BE2C (cell line): ENCODE data around the gene OPRD1.

Experiments used
- DNase-seq: peaks from one replicate; pipeline ENCODE4 v3.0.0-alpha.2; 2020
- H3K27me3 ChIP-seq: fragments of 250-450 bp; sonication (Bioruptor Pico); 2 replicates; pipeline ENCODE4 v1.5.1; 2020; ENCODE audit warnings: mild to moderate bottlenecking
- H3K36me3 ChIP-seq: fragments of 250-450 bp; sonication (Bioruptor Pico); 2 replicates; pipeline ENCODE4 v1.5.1; 2020; ENCODE audit warnings: mild to moderate bottlenecking
- H3K4me1 ChIP-seq: fragments of 250-450 bp; sonication (Bioruptor Pico); 2 replicates; pipeline ENCODE4 v1.5.1; 2020
- H3K4me3 ChIP-seq: 2 replicates; pipeline ENCODE4 v1.5.1; 2011; ENCODE audit warnings: low read depth, low read length
- H3K9me3 ChIP-seq: fragments of 250-450 bp; sonication (Bioruptor Pico); 2 replicates; pipeline ENCODE4 v1.5.1; 2020
- TF ChIP-seq, protein P1 (sequence below): IDR thresholded peaks from 2 replicates; pipeline ENCODE4 v1.5.1; 2012; ENCODE audit warnings: mild to moderate bottlenecking, low read depth, low read length

The OPRD1 gene

DNA sequence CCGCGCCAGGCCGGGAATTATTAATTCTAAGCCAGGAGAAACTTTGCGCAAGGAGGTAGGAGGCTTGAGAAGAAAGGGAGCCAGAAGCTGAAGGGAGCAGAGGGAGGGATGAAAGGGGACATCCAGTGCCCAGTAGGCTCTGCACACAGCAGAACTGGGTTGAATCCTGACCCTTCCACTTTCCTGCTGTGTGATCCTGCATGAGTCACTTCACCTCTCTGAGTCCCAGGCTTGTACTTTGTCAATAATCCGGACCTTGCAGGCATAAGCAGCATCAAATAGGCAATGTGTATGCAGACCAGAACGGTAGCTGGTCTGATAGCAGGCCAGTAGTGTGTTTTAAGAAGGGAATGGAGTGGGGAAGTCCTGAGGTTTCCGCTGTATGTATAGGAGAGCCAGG lies 76.9 kb downstream of the OPRD1 start:
- peaks cover 20% of the 10 kb centered on the region for H3K4me1 ChIP-seq
- no peak for DNase-seq

DNA sequence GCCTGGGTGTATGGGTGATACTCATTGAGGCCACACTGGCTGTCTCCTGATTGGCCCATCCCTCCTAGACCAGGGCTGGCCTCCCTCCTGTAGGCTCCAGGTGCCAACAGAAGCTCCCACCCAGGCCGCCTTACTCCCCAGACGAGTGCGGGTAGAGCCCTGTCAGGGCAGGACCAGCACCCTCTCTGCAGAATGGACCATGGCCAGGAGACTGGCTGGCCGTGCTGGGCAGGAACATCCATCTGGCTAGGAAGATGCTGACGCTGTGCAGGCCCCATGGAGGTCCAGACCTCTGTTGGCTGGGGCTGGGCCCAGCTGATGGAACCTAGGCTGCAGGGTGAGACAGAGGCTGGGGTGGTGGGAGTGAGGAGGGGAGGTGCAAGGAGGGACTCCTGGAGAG lies 77.4 kb downstream of the OPRD1 start:
- Histone ChIP-seq H3K36me3 (0 out of 2 replicates have a peak, but pooled peaks cover 3% of the 10 kb centered on the region), H3K4me3 (no peak overlapping the region), H3K4me1 (peaks cover 16% of the 10 kb centered on the region), H3K27me3 (no peaks in the 10 kb centered on the region), H3K9me3 (no peaks in the 10 kb centered on the region)
- TF ChIP-seq, protein P1, sequence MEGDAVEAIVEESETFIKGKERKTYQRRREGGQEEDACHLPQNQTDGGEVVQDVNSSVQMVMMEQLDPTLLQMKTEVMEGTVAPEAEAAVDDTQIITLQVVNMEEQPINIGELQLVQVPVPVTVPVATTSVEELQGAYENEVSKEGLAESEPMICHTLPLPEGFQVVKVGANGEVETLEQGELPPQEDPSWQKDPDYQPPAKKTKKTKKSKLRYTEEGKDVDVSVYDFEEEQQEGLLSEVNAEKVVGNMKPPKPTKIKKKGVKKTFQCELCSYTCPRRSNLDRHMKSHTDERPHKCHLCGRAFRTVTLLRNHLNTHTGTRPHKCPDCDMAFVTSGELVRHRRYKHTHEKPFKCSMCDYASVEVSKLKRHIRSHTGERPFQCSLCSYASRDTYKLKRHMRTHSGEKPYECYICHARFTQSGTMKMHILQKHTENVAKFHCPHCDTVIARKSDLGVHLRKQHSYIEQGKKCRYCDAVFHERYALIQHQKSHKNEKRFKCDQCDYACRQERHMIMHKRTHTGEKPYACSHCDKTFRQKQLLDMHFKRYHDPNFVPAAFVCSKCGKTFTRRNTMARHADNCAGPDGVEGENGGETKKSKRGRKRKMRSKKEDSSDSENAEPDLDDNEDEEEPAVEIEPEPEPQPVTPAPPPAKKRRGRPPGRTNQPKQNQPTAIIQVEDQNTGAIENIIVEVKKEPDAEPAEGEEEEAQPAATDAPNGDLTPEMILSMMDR = no peak
- DNase-seq = no peak

More for the DNA sequence above, 76.9 kb downstream of the OPRD1 start:
- no peaks in the 10 kb centered on the region for H3K27me3 ChIP-seq
- H3K4me3 ChIP-seq = no peak overlapping the region
- no peaks in the 10 kb centered on the region for H3K9me3 ChIP-seq
- 0 out of 2 replicates have a peak, but pooled peaks cover 3% of the 10 kb centered on the region for H3K36me3 ChIP-seq
- TF ChIP-seq, protein P1 = no peak

DNA sequence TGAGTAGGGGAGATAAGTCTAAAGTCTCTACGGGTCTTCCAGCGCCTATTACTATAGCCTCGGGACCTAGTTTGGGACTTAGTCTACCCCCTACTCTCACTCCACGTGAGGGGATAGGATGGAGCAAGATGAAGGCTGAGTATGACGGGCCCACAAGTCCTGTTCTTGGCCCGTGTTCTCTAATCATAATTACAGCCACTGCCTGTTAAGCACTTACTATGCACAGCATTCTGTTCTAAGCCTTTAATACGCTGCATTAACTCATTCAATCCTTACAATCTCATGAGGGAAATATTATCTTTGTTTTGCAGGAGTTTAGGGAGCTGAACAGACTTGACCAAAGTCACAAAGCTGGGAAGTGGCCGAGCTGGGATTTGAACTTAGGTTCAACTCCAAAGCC lies 78.5 kb downstream of the OPRD1 start:
- TF ChIP-seq, protein P1 = no peak
- no peaks in the 10 kb centered on the region for H3K9me3 ChIP-seq
- H3K4me3 ChIP-seq = no peak overlapping the region
- no peaks in the 10 kb centered on the region for H3K27me3 ChIP-seq
- peaks cover 9% of the 10 kb centered on the region for H3K4me1 ChIP-seq
- DNase-seq = no peak
- H3K36me3 ChIP-seq = 0 out of 2 replicates have a peak, but pooled peaks cover 3% of the 10 kb centered on the region

DNA sequence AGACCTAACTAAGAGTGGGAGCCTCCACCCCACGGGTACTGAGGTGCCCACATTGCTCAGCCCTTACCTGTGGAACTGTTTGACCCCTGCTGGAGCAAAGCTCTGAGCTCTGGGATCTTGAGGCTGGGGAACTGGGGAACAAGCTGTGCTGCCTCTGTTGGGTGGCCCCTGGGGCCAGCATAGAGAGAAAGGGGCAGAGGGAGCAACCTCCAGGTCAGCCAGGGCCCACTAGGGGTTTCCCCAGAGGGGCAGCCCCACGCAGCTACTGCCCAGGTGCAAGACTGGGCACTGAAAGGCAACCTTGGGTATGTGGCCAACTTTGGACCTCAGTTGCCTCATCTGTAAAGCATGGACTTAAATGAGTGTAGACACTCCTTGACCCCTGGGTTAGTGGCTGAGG lies 78.9 kb downstream of the OPRD1 start:
- Histone ChIP-seq H3K4me3 (no peak overlapping the region), H3K4me1 (peaks cover 5% of the 10 kb centered on the region), H3K27me3 (no peaks in the 10 kb centered on the region), H3K36me3 (0 out of 2 replicates have a peak, but pooled peaks cover 3% of the 10 kb centered on the region), H3K9me3 (no peaks in the 10 kb centered on the region)
- no peak for DNase-seq
- TF ChIP-seq, protein P1 = no peak

DNA sequence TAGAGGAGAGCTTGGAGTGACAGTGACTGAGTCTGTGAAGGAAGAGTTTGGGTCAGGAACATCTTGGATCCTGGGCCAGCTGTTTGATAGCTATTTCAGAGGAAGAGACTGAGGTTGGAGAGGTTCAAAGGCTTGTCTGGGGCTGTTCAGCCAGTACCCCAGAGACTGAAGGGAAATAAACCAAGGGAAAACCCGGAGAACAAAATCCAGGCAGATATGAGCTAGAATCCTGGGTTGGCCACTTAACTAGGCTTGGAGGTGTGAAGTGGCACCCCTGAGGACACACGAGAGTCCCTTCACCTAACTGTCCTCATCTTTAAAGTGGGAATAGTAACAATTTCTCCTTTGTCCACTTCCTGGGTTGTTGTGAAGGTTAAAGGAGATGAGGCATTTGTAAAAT lies 79.3 kb downstream of the OPRD1 start:
- Histone ChIP-seq H3K36me3 (0 out of 2 replicates have a peak, but pooled peaks cover 3% of the 10 kb centered on the region), H3K4me3 (no peak overlapping the region), H3K4me1 (peaks cover under 1% of the 10 kb centered on the region; the same call in 1 of the 2 replicates), H3K9me3 (no peaks in the 10 kb centered on the region), H3K27me3 (no peaks in the 10 kb centered on the region)
- TF ChIP-seq, protein P1 = no peak
- no peak for DNase-seq

DNA sequence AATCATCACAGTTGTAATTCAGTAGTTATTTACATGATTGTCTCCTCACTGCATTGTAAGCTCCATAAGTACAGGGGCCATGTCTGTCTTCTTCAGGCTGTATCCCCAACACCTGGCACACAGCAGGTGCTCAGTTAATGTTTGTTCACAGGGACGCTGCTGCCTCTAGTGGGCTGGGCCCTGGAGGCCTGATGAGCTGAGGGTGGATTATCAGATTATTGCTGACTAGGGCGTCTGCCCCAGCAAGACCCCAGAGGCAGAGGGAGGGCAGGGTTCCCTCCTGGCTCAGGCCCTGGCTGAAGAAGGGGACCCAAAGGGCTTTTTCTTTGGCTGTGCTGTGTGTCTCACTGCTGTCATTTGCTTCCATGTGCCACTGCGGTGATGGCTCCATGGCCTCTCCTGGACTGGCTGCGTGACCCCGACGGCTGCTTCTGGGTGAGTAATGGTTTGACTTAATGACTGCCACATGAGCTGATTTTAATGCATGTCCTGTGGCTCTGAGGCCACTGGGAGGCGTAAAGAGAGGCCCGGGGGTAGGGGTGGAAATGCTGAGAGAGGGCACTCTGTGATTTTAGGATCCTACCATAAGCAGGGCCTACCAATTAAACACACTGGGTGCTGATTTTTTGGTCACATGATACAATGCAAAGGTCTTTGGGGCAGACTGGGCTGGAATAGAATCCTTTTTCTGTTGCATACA lies 81.6 kb downstream of the OPRD1 start:
- Histone ChIP-seq H3K4me1 (no peaks in the 10 kb centered on the region), H3K4me3 (no peak overlapping the region), H3K36me3 (no peaks in the 10 kb centered on the region), H3K9me3 (no peaks in the 10 kb centered on the region), H3K27me3 (no peaks in the 10 kb centered on the region)
- peak; percentile 22 for DNase-seq
- TF ChIP-seq, protein P1 = peak; percentile 36
